HCT116 (cell line): ENCODE measurements around the gene CCDC183. TPM values are rescaled to one million over a fixed set of nuclear protein-coding genes. Genes with fewer than 3 reads are reported as not detected.

Experiments used
- ATAC-seq: fragments of 200-7000 bp; cut with Tn5 transposase; 2 replicates; pipeline ENCODE4 v1.9.1; 2020; ENCODE audit warnings: mild to moderate bottlenecking, moderate library complexity
- BruUV-seq: library from RNA; stranded (reverse); fragments of 400-500 nt; replicated peaks from 2 replicates; lab custom pipeline; 2021; lab: Mats Ljungman, UMichigan
- CTCF ChIA-PET: fragments of 300-600 bp; sonication (Branson Sonifier 250); formaldehyde crosslinking; loops from one replicate; lab custom pipeline; 2021; ENCODE audit warnings: antibody characterized with exemption; lab: Charles Lee
- POLR2A ChIA-PET: fragments of 300-600, 350-600 bp; sonication (Branson Sonifier 250); formaldehyde crosslinking; loops from one replicate; lab custom pipeline; 2021; ENCODE audit warnings: antibody characterized with exemption; lab: Charles Lee
- RAD21 ChIA-PET, 2 experiments: fragments of 300-600 bp; sonication (Branson Sonifier 250); formaldehyde crosslinking; loops; one replicate each; lab custom pipeline; 2023; ENCODE audit warnings: low total read pairs in 2 of 2; ENCODE audit not compliant: uncharacterized antibody in 2 of 2, unreplicated experiment in 2 of 2, low non-redundant PET in 1 of 2; lab: Charles Lee
- DNase-seq: peaks from one replicate; pipeline ENCODE4 v3.0.0-alpha.2; 2010; ENCODE audit warnings: low read depth, low spot score
- H2AFZ ChIP-seq: fragments of 200-600 bp; shearing (Covaris generic), sonication (generic); 2 replicates; pipeline ENCODE4 v1.6.1; 2017; ENCODE audit warnings: low read depth, mixed run types, mixed read lengths, antibody characterized with exemption, low read length; ENCODE audit not compliant: poor library complexity, severe bottlenecking
- H3K27ac ChIP-seq: 2 replicates; pipeline ENCODE4 v1.5.1; 2012; ENCODE audit warnings: low read depth, low read length
- H3K27me3 ChIP-seq: fragments of 200-600 bp; sonication (generic); 2 replicates; pipeline ENCODE4 v1.6.1; 2016; ENCODE audit warnings: mixed run types, low read length, mixed read lengths; ENCODE audit not compliant: insufficient read depth
- H3K36me3 ChIP-seq, 2 experiments: fragments of 200-500 bp in 1 of 2; fragments of 200-600 bp in 1 of 2; sonication (Bioruptor generic) in 1 of 2; sonication (generic) in 1 of 2; 2 replicates each; pipeline versions ENCODE4 v1.5.1 to v1.6.1; 2014 to 2016; ENCODE audit warnings: low read length in 2 of 2, inconsistent platforms in 1 of 2, mixed read lengths in 1 of 2, mixed run types in 1 of 2; ENCODE audit not compliant: insufficient read depth in 2 of 2, control insufficient read depth in 1 of 2
- H3K4me1 ChIP-seq, 2 experiments: fragments of 200-600 bp in 1 of 2; sonication (generic) in 1 of 2; 2 replicates each; pipeline versions ENCODE4 v1.5.1 to v1.6.1; 2012 to 2017; ENCODE audit warnings: low read length in 2 of 2, inconsistent platforms in 1 of 2, mild to moderate bottlenecking in 1 of 2, mixed read lengths in 1 of 2, mixed run types in 1 of 2, moderate library complexity in 1 of 2; ENCODE audit not compliant: insufficient read depth in 2 of 2, control insufficient read depth in 1 of 2
- H3K4me2 ChIP-seq: fragments of 200-600 bp; sonication (generic); 2 replicates; pipeline ENCODE4 v1.6.1; 2017; ENCODE audit warnings: mixed run types, low read length, mixed read lengths
- H3K4me3 ChIP-seq, 2 experiments: fragments of 200-600 bp in 1 of 2; sonication (generic) in 1 of 2; replicated peaks in 1 of 2; 2 replicates each; pipeline ENCODE4 v1.5.1; 2011 to 2016; ENCODE audit warnings: low read length in 2 of 2, control low read depth in 1 of 2, low read depth in 1 of 2, mild to moderate bottlenecking in 1 of 2, mixed read lengths in 1 of 2, mixed run types in 1 of 2
- H3K79me2 ChIP-seq: fragments of 200-600 bp; sonication (generic); 2 replicates; pipeline ENCODE4 v1.6.1; 2017; ENCODE audit warnings: mild to moderate bottlenecking, mixed run types, low read length, moderate library complexity, mixed read lengths; ENCODE audit not compliant: insufficient read depth
- H3K9ac ChIP-seq: fragments of 200-600 bp; sonication (generic); 2 replicates; pipeline ENCODE4 v1.6.1; 2016; ENCODE audit warnings: low read length, mixed read lengths
- H3K9me2 ChIP-seq: fragments of 200-600 bp; sonication (generic), shearing (Covaris generic); 2 replicates; pipeline ENCODE4 v1.6.1; 2017; ENCODE audit warnings: mixed run types, mild to moderate bottlenecking, moderate library complexity; ENCODE audit not compliant: insufficient read depth
- H3K9me3 ChIP-seq, 2 experiments: fragments of 200-500 bp in 1 of 2; fragments of 200-600 bp in 1 of 2; sonication (Bioruptor generic) in 1 of 2; sonication (generic) in 1 of 2; 2 replicates each; pipeline ENCODE4 v1.6.1; 2014 to 2017; ENCODE audit warnings: low read length in 2 of 2, mixed read lengths in 2 of 2, inconsistent platforms in 1 of 2, low read depth in 1 of 2, mild to moderate bottlenecking in 1 of 2, mixed run types in 1 of 2, moderate library complexity in 1 of 2; ENCODE audit not compliant: control insufficient read depth in 1 of 2, insufficient read depth in 1 of 2
- H4K20me1 ChIP-seq: fragments of 200-600 bp; sonication (generic), shearing (Covaris generic); 2 replicates; pipeline ENCODE4 v1.6.1; 2017; ENCODE audit warnings: mixed run types, mild to moderate bottlenecking, moderate library complexity; ENCODE audit not compliant: insufficient read depth
- CBX3 ChIP-seq: IDR thresholded peaks from 2 replicates; pipeline ENCODE4 v1.6.1; 2012; ENCODE audit warnings: low read depth
- CEBPB ChIP-seq: IDR thresholded peaks from 2 replicates; pipeline ENCODE4 v1.6.1; 2012; ENCODE audit warnings: low read depth
- EGR1 ChIP-seq: IDR thresholded peaks from 2 replicates; pipeline ENCODE4 v1.6.1; 2012; ENCODE audit warnings: low read depth
- ELF1 ChIP-seq: IDR thresholded peaks from 2 replicates; pipeline ENCODE4 v1.6.1; 2012; ENCODE audit warnings: low read depth, borderline replicate concordance
- EZH2phosphoT487 ChIP-seq: fragments of 200-600 bp; IDR thresholded peaks from 2 replicates; pipeline ENCODE4 v1.6.1; 2018; ENCODE audit warnings: antibody characterized with exemption, borderline replicate concordance
- FOSL1 ChIP-seq: IDR thresholded peaks from 2 replicates; pipeline ENCODE4 v1.6.1; 2012; ENCODE audit warnings: low read depth
- RAD21 ChIP-seq: IDR thresholded peaks from 2 replicates; pipeline ENCODE4 v1.6.1; 2012; ENCODE audit warnings: low read depth, mild to moderate bottlenecking
- SIN3A ChIP-seq: IDR thresholded peaks from 2 replicates; pipeline ENCODE4 v1.6.1; 2012; ENCODE audit warnings: low read depth
- SRF ChIP-seq: IDR thresholded peaks from 2 replicates; pipeline ENCODE4 v1.6.1; 2012; ENCODE audit warnings: low read depth
- TCF7L2 ChIP-seq: IDR thresholded peaks from 2 replicates; pipeline ENCODE4 v1.7.0; 2011; ENCODE audit warnings: borderline replicate concordance, inconsistent platforms; ENCODE audit not compliant: insufficient read depth, insufficient read length; ENCODE audit errors: extremely low read depth
- YY1 ChIP-seq: IDR thresholded peaks from 2 replicates; pipeline ENCODE4 v1.6.1; 2011; ENCODE audit warnings: low read length, low read depth, moderate library complexity, mild to moderate bottlenecking; ENCODE audit not compliant: insufficient replicate concordance; ENCODE audit errors: extremely low read depth
- ZNF274 ChIP-seq: fragments of 200-500 bp; sonication (Bioruptor generic); IDR thresholded peaks from 2 replicates; pipeline ENCODE4 v1.6.1; 2014; ENCODE audit warnings: mild to moderate bottlenecking, low read depth, low read length, inconsistent platforms
- intact Hi-C: fragments of 100-400 bp; cut with micrococcal nuclease; formaldehyde crosslinking; loops from 2 replicates; pipeline ENCODE4 v1.10.0; 2022
- total RNA-seq: library from RNA; stranded (reverse); gene quantifications from one replicate; pipeline ENCODE4 v1.2.1, GENCODE V29; 2021; ENCODE audit not compliant: unreplicated experiment
- TF ChIP-seq, protein P1 (sequence below): IDR thresholded peaks from 2 replicates; pipeline ENCODE4 v1.6.1; 2012
- TF ChIP-seq, protein P2 (sequence below): IDR thresholded peaks from 2 replicates; pipeline ENCODE4 v1.6.1; 2011; ENCODE audit warnings: mild to moderate bottlenecking, low read length, moderate library complexity; ENCODE audit not compliant: insufficient replicate concordance; ENCODE audit errors: extremely low read depth
- TF ChIP-seq, protein P3 (sequence below), 3 experiments: fragments of 200-600 bp in 1 of 3; sonication (generic) in 1 of 3; IDR thresholded peaks in 2 of 3; conservative IDR thresholded peaks in 1 of 3; 2 replicates each; pipeline ENCODE4 v1.5.1; 2012 to 2017; ENCODE audit warnings: low read depth in 2 of 3, low read length in 2 of 3, antibody characterized with exemption in 1 of 3, borderline replicate concordance in 1 of 3, control low read depth in 1 of 3, mild to moderate bottlenecking in 1 of 3, mixed read lengths in 1 of 3, mixed run types in 1 of 3, moderate library complexity in 1 of 3; ENCODE audit not compliant: insufficient read depth in 1 of 3
- TF ChIP-seq, protein P4 (sequence below): IDR thresholded peaks from 2 replicates; pipeline ENCODE4 v1.6.1; 2012

CCDC183 gene
- total RNA-seq, 1 experiment from 2014 or later = 2.8 TPM

DNA sequence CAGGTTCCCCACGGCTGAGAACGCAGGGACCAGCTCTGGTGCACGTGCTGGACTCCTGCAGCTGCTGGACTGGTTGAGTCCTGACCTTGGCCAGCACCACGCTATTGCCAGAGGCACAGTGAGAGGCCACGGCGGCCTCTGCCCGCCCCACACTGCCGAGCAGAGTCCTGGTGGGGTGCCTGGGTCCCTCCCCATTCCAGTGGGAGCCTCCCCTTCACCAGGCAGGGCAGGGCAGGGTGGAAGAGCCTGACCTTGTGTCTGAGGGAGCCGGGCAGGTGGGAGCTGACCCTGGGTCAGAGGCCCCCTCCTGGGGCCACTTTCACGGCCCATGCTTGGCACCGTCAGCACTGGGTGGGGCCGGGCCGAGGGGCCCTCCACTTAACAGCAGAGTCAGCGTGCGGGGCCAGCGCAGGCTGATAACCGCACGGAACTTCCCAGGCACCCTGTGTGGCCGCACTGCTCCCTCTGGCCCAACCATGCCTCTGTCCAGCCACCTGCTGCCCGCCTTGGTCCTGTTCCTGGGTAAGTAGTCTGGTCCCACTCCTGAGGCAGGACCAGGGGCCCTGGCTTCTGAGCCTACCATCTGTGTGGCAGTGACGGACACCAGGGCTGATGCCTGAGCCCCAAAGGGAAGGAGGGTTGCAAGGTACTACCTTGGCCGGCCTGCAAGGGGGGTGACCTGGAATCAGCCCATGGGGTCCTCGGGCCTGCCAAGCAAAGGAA is 56.0 kb downstream of the CCDC183 start, which contains the start of gene MAMDC4 (continued):
- TF ChIP-seq, protein P1, sequence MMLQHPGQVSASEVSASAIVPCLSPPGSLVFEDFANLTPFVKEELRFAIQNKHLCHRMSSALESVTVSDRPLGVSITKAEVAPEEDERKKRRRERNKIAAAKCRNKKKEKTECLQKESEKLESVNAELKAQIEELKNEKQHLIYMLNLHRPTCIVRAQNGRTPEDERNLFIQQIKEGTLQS = no peak
- TF ChIP-seq ZNF274 (no peak), SRF (no peak), EZH2phosphoT487 (no peak)

DNA sequence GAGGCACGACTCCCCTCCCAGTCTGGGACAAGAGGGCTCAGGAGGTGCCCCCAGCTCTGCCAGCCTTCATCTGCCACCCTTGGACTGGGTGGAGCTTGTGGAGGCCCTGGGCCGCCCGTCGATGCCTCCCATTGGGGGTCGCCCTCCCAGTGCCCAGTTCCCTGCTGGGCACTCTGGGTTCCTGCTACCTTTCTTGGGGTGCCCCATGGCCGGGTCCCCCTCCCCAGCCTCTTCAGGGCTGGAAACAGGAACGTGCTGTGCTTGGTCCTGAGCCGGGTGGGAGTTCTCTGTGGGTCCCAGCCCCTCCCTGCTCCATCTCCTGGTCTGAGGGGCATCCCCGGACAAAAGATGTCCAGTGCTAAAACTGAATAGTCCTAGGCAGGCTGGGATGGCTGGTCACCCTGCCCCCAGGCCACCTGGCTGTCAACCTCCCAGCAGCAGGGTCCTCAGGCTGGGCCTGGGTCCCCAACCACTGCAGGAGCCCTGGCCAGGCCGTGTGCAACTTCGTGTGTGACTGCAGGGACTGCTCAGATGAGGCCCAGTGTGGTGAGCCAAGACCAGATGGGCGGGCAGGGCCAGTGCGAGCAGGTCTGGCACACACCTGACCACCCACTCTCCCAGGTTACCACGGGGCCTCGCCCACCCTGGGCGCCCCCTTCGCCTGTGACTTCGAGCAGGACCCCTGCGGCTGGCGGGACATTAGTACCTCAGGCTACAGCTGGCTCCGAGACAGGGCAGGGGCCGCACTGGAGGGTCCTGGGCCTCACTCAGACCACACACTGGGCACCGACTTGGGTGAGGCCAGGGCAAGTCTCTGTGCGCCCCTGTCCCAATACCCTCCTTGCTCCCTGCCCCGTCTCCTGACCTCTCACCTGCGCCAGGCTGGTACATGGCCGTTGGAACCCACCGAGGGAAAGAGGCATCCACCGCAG is 56.8 kb downstream of the CCDC183 start:
- CTCF ChIA-PET = no interaction called here
- no peaks in the 10 kb centered on the region for H3K9me3 ChIP-seq
- ATAC-seq (no peak), DNase-seq (no peak)
- H4K20me1 ChIP-seq = no peaks in the 10 kb centered on the region
- no TSS peak for BruUV-seq
- no peaks in the 10 kb centered on the region for H3K9me2 ChIP-seq
- no peaks in the 10 kb centered on the region for H3K27me3 ChIP-seq
- no peak overlapping the region for H3K4me3 ChIP-seq
- H3K36me3 ChIP-seq = peaks cover 0 to 14% of the 10 kb centered on the region in 2 experiments; a peak in 1 of 4 replicates
- H3K27ac ChIP-seq = no peak overlapping the region
- no peak overlapping the region for H3K9ac ChIP-seq
- intact Hi-C loops = no loop called here
- RAD21 ChIA-PET = no interaction called here
- no peak for TF ChIP-seq ZNF274
- TF ChIP-seq, protein P2, sequence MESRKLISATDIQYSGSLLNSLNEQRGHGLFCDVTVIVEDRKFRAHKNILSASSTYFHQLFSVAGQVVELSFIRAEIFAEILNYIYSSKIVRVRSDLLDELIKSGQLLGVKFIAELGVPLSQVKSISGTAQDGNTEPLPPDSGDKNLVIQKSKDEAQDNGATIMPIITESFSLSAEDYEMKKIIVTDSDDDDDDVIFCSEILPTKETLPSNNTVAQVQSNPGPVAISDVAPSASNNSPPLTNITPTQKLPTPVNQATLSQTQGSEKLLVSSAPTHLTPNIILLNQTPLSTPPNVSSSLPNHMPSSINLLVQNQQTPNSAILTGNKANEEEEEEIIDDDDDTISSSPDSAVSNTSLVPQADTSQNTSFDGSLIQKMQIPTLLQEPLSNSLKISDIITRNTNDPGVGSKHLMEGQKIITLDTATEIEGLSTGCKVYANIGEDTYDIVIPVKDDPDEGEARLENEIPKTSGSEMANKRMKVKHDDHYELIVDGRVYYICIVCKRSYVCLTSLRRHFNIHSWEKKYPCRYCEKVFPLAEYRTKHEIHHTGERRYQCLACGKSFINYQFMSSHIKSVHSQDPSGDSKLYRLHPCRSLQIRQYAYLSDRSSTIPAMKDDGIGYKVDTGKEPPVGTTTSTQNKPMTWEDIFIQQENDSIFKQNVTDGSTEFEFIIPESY = no peak
- TF ChIP-seq CEBPB = no peak
- TF ChIP-seq, protein P3, sequence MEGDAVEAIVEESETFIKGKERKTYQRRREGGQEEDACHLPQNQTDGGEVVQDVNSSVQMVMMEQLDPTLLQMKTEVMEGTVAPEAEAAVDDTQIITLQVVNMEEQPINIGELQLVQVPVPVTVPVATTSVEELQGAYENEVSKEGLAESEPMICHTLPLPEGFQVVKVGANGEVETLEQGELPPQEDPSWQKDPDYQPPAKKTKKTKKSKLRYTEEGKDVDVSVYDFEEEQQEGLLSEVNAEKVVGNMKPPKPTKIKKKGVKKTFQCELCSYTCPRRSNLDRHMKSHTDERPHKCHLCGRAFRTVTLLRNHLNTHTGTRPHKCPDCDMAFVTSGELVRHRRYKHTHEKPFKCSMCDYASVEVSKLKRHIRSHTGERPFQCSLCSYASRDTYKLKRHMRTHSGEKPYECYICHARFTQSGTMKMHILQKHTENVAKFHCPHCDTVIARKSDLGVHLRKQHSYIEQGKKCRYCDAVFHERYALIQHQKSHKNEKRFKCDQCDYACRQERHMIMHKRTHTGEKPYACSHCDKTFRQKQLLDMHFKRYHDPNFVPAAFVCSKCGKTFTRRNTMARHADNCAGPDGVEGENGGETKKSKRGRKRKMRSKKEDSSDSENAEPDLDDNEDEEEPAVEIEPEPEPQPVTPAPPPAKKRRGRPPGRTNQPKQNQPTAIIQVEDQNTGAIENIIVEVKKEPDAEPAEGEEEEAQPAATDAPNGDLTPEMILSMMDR (IDR thresholded peaks at IDR 0.05 in 2 of 3, conservative IDR thresholded peaks at IDR 0.05 in 1 of 3; ENCODE audit: borderline replicate concordance in 1 of 3, insufficient read depth in 1 of 3, low read depth in 2 of 3, low read length in 2 of 3) = no peak
- TF ChIP-seq FOSL1 = no peak
- TF ChIP-seq, protein P1 = no peak
- no peak for TF ChIP-seq EGR1
- TF ChIP-seq SRF = no peak
- no peak for TF ChIP-seq YY1
- TF ChIP-seq TCF7L2 = no peak
- no peak for TF ChIP-seq CBX3
- no peak for TF ChIP-seq SIN3A
- TF ChIP-seq, protein P4, sequence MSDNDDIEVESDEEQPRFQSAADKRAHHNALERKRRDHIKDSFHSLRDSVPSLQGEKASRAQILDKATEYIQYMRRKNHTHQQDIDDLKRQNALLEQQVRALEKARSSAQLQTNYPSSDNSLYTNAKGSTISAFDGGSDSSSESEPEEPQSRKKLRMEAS = no peak
- TF ChIP-seq ELF1 = no peak
- TF ChIP-seq RAD21 = no peak
- no peak overlapping the region for H3K4me2 ChIP-seq
- no peak overlapping the region for H2AFZ ChIP-seq
- peaks cover 4 to 9% of the 10 kb centered on the region in 2 experiments; a peak in 2 of 4 replicates for H3K4me1 ChIP-seq
- POLR2A ChIA-PET = no interaction called here
- H3K79me2 ChIP-seq = peaks cover 14% of the 10 kb centered on the region; the same call in 1 of the 2 replicates
